ENCODE data around the gene MRPL19.
A peak's percentile ranks its signal among the peaks of the same experiment; 100 is the strongest.

MRPL19 gene

DNA sequence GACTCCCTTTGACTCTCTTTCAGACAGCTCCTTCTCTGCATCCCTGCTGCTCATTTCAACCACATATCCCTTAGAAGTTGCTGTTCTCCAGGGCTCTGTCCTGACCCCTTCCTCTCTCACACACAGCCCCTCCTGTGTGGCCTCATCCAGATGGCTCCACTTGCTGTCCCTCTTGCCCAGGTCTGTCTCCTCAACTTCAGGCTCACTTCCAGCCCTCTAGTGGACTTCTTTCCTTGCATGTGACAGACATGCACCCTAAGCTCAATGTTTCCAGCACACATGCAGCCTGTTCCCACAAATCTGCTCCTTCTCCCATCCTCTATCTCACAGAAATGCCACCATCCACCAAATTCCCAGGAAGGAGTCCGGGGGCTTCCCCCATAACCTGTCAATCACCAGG, 9.0 kb upstream of the MRPL19 start:
- in situ Hi-C loops (cut with HindIII; ENCODE audit: low sequenced_read_pairs), result no loop called here
- no peak overlapping the region for H3K4me3 ChIP-seq (ENCODE audit: low read depth, low read length)
- TF ChIP-seq, protein P1, sequence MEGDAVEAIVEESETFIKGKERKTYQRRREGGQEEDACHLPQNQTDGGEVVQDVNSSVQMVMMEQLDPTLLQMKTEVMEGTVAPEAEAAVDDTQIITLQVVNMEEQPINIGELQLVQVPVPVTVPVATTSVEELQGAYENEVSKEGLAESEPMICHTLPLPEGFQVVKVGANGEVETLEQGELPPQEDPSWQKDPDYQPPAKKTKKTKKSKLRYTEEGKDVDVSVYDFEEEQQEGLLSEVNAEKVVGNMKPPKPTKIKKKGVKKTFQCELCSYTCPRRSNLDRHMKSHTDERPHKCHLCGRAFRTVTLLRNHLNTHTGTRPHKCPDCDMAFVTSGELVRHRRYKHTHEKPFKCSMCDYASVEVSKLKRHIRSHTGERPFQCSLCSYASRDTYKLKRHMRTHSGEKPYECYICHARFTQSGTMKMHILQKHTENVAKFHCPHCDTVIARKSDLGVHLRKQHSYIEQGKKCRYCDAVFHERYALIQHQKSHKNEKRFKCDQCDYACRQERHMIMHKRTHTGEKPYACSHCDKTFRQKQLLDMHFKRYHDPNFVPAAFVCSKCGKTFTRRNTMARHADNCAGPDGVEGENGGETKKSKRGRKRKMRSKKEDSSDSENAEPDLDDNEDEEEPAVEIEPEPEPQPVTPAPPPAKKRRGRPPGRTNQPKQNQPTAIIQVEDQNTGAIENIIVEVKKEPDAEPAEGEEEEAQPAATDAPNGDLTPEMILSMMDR (IDR thresholded peaks at IDR 0.05; ENCODE audit: low read depth, low read length), result peak; percentile 5
- DNase-seq (ENCODE audit: low read depth, low spot score), result no peak

DNA sequence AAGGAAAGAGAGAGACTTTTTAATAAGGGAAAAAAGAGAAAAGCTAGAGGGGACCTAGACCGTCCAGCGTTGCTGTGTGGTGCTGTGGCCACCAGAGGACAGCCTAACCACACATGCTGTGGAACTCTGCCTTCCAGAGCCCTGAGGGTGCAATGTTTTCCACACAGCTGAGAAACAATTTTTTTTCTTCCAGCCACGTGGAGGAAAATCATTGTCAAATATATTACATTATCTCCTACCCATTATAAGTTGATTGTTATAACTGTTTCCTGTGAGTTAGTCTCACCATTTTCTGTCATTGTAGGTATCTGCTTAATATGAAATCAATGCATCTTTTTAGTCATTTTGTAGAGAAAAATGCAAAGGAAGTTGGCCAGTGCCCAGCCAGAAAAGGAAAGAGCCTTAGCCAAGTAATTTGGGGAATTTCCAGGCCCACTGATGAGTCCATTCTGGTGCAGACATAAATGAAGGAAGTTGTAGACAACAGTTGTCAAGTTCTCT, 5.9 kb upstream of the MRPL19 start:
- H3K4me3 ChIP-seq (ENCODE audit: low read depth, low read length), result no peak overlapping the region
- in situ Hi-C loops (cut with HindIII; ENCODE audit: low sequenced_read_pairs), result no loop called here
- DNase-seq (ENCODE audit: low read depth, low spot score), result peak; percentile 68
- TF ChIP-seq, protein P1 (IDR thresholded peaks at IDR 0.05; ENCODE audit: low read depth, low read length), result peak; percentile 100

DNA sequence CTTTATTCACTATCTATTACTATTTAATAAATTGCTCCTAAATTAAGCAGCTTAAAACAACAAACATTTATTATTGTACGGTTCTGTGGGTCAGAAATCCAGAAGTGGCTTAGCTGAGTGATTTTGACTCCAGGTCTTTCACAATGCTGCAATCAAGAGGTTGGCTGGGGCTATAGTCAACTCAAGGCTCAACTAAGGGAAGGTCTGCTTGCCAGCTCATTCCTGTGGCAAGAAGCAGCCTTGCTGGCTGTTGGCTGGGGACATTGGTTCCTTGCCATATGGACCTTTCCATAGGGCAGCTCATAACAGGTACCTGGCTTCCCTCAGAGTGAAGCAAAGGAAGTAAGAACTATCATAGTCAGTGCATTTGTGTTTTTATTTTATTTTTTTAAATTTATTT, 5.0 kb upstream of the MRPL19 start:
- DNase-seq (ENCODE audit: low read depth, low spot score), result no peak
- in situ Hi-C loops (cut with HindIII; ENCODE audit: low sequenced_read_pairs), result no loop called here
- no peak overlapping the region for H3K4me3 ChIP-seq (ENCODE audit: low read depth, low read length)
- TF ChIP-seq, protein P1 (IDR thresholded peaks at IDR 0.05; ENCODE audit: low read depth, low read length), result no peak

DNA sequence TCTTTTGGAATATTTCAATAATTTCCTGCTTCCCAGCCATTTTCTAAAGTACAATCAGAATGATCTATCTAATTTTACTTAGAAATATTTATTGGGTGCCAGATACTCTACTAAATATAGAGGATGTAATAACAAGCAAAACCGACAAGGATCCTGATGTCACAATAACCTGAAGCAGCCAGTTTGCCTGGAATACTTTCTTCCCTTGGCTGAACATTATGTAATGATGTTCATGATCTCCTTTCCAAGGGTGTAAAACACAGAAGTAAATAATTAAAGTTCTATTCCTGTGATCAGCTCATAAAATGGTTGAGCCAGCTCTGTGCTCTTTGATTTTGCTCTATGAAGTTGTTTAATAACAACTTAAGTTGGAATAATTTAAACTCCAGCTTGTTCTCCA, 2.6 kb upstream of the MRPL19 start:
- TF ChIP-seq, protein P1 (IDR thresholded peaks at IDR 0.05; ENCODE audit: low read depth, low read length), result no peak
- DNase-seq (ENCODE audit: low read depth, low spot score), result no peak
- in situ Hi-C loops (cut with HindIII; ENCODE audit: low sequenced_read_pairs), result no loop called here
- no peak overlapping the region for H3K4me3 ChIP-seq (ENCODE audit: low read depth, low read length)

DNA sequence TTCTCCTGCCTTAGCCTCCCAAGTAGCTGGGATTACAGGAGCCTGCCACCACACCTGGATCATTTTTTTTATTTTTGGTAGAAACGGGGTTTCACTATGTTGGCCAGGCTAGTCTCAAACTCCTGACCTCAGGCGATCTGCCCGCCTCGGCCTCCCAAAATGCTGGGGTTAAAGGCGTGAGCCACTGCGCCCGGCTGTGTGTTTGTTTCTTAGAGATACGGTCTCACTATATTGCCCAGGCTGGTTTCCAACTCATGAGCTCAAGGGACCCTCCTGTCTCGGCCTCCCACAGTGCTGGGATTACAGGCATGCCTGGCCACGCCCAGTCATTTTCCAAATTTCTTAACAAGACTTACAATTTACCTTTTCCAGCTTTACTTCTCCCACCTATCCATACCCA, 940 bp upstream of the MRPL19 start:
- DNase-seq (ENCODE audit: low read depth, low spot score), result no peak
- in situ Hi-C loops (cut with HindIII; ENCODE audit: low sequenced_read_pairs), result no loop called here
- no peak overlapping the region for H3K4me3 ChIP-seq (ENCODE audit: low read depth, low read length)
- TF ChIP-seq, protein P1 (IDR thresholded peaks at IDR 0.05; ENCODE audit: low read depth, low read length), result no peak

DNA sequence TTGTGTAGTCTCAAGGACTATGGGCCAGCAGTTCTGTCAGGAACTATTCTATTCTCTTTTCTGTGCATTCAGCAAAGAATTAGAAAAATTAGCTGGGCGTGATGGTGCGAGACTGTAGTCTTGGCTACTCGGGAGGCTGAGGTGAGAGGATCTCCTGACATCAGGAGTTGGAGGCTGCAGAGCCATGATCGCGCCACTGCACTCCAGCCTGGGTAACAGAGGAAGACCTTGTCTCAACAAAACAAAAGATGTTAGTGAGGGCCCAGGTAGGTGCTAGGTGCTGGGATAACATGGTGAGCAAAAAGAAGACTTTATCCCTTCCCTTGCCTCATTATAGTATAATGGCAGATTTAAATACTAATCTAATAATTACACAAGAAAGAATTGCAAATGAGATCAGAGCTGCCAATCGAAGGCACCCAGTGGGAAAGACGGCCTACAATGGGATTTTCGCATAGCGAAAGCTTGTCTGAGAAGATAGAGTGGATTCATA, 447 bp upstream of the MRPL19 start:
- peak overlapping the region; percentile 67 for H3K4me3 ChIP-seq (ENCODE audit: low read depth, low read length)
- DNase-seq (ENCODE audit: low read depth, low spot score), result no peak
- TF ChIP-seq, protein P1 (IDR thresholded peaks at IDR 0.05; ENCODE audit: low read depth, low read length), result no peak
- in situ Hi-C loops (cut with HindIII; ENCODE audit: low sequenced_read_pairs), result no loop called here

DNA sequence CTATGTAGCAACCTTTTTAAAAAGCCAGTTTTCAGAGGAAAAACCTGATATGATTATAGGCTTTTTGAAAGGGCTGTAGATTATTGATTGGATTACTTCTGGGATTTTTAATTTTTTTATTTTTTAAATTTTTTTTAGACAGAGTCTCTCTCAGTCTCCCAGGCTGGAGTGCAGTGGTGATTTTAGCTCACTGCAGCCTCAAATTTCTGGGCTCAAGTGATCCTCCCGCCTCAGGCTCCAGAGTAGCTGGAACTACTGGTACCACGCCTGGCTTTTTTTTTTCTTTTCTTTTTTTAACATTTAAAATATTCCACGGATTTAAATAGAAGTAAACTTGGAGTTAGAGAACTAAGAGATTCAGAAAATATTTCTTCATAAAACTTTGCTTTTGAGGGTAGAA, 1.2 kb downstream of the MRPL19 start:
- in situ Hi-C loops (cut with HindIII; ENCODE audit: low sequenced_read_pairs), result no loop called here
- TF ChIP-seq, protein P1 (IDR thresholded peaks at IDR 0.05; ENCODE audit: low read depth, low read length), result no peak
- H3K4me3 ChIP-seq (ENCODE audit: low read depth, low read length), result peak overlapping the region; percentile 67
- no peak for DNase-seq (ENCODE audit: low read depth, low spot score)

Data from astrocyte of the spinal cord (primary cell).